Glutamatergic neuron (in vitro differentiated cells): ENCODE measurements around the gene VEGFA. TPM values are rescaled to one million over a fixed set of nuclear protein-coding genes. Genes with fewer than 3 reads are reported as not detected.

Source experiments
- DNase-seq: peaks from one replicate; pipeline ENCODE4 v3.0.0; 2022
- H3K27ac Mint-ChIP-seq: one replicate; pipeline ENCODE4 v1.8.0; 2020; ENCODE audit warnings: mild to moderate bottlenecking, mixed read lengths, inconsistent platforms; ENCODE audit not compliant: unreplicated experiment
- H3K27me3 Mint-ChIP-seq: one replicate; pipeline ENCODE4 v1.8.0; 2020; ENCODE audit warnings: mild to moderate bottlenecking, moderate library complexity, mixed read lengths, inconsistent platforms; ENCODE audit not compliant: unreplicated experiment
- H3K36me3 Mint-ChIP-seq: one replicate; pipeline ENCODE4 v1.8.0; 2020; ENCODE audit warnings: mild to moderate bottlenecking, mixed read lengths, inconsistent platforms; ENCODE audit not compliant: unreplicated experiment
- H3K4me1 Mint-ChIP-seq: one replicate; pipeline ENCODE4 v1.8.0; 2020; ENCODE audit warnings: mild to moderate bottlenecking, low read depth, mixed read lengths, inconsistent platforms; ENCODE audit not compliant: unreplicated experiment
- H3K4me3 Mint-ChIP-seq: one replicate; pipeline ENCODE4 v1.8.0; 2020; ENCODE audit warnings: mild to moderate bottlenecking, mixed read lengths, inconsistent platforms; ENCODE audit not compliant: unreplicated experiment
- H3K9me3 Mint-ChIP-seq: one replicate; pipeline ENCODE4 v1.8.0; 2020; ENCODE audit warnings: mild to moderate bottlenecking, moderate library complexity, mixed read lengths, inconsistent platforms; ENCODE audit not compliant: unreplicated experiment
- CTCF ChIP-seq: fragments of 200-600 bp; sonication (generic); IDR thresholded peaks from one replicate; pipeline ENCODE4 v1.5.0; 2021; ENCODE audit not compliant: partially characterized antibody, unreplicated experiment
- total RNA-seq: library from RNA; stranded (reverse); fragmentation: NEBNext Ultra II Directional; extraction: Animal tissue kit (Norgen Biotek cat#: 25700); gene quantifications from one replicate; pipeline ENCODE4 v1.2.1, GENCODE V29; 2021; ENCODE audit not compliant: unreplicated experiment

VEGFA gene
- total RNA-seq, 1 donor from 2014 or later: 21.6 TPM

DNA sequence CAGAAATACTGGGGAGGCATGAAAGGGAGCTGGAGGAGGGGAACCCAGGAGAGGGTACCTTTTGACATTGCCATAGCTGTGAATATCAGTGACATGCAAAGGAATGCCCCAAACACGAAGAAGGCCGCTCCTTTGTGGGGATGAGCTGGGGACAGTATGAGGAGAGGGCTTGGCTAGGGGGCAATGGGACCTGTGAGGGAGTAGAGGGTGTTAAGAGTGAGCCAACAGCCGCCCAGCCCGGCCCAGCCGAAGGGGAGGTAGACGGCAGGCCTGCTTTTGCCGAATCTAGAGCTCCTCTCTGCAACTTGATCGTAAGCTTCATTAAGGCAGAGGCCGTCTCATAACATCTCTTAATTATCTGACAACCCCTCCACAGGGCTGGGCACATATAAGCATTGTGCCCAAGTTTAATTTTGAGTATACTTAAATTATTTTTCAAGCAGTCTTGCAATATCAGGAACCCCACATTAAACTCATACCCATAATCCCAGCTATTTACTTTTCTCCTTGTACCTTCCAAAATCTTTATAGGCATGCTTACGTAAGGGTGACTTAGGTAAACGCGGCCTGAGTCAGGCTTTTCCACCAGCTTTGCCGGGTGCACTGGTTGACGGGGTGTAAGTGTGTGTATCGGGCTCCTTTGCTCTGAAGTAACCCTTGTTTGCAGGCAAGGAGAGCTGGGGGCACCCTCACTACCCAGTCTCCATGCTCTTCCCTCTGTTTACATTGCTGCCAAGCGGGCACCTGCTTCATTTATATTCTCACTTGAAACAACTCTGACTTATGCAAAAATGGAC lies 24.9 kb upstream of the VEGFA start:
- peaks cover 4% of the 10 kb centered on the region for H3K9me3 Mint-ChIP-seq
- no peak overlapping the region for H3K27ac Mint-ChIP-seq
- no peaks in the 10 kb centered on the region for H3K36me3 Mint-ChIP-seq
- TF ChIP-seq CTCF: no peak
- DNase-seq: no peak
- H3K4me1 Mint-ChIP-seq: peaks cover 9% of the 10 kb centered on the region
- H3K27me3 Mint-ChIP-seq: peaks cover 5% of the 10 kb centered on the region
- no peak overlapping the region for H3K4me3 Mint-ChIP-seq

DNA sequence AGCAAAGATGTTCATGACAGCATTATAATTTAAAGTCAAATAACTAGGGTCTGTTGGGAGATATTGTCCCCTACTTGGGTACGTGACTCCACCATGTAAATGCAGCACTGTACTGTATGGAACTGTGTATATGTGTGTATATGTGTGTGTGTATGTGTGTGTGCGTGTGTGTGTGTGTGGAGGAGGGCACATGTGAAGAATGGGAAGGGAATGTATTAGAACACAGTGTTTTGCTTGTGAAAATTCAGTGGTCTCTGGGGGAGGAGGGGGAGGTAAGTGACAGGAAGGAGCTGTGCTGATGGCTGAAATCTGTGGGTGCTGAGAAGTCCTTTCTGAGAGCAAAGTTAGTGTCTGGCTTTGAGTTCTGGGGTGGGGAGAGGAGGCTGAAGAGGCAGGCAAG lies 23.9 kb upstream of the VEGFA start:
- Mint-ChIP-seq H3K4me3 (no peak overlapping the region), H3K27ac (no peak overlapping the region), H3K27me3 (peaks cover 3% of the 10 kb centered on the region), H3K36me3 (no peaks in the 10 kb centered on the region), H3K9me3 (peaks cover 3% of the 10 kb centered on the region), H3K4me1 (peaks cover 9% of the 10 kb centered on the region)
- TF ChIP-seq CTCF: no peak
- DNase-seq: no peak

GRCh38 chr6:43746613-43747102 lies 23.4 kb upstream of the VEGFA start:
- no peak overlapping the region for H3K27ac Mint-ChIP-seq
- H3K4me3 Mint-ChIP-seq: no peak overlapping the region
- TF ChIP-seq CTCF: no peak
- DNase-seq: no peak
- H3K27me3 Mint-ChIP-seq: peaks cover 3% of the 10 kb centered on the region
- peaks cover 3% of the 10 kb centered on the region for H3K9me3 Mint-ChIP-seq
- H3K4me1 Mint-ChIP-seq: peaks cover 9% of the 10 kb centered on the region
- H3K36me3 Mint-ChIP-seq: no peaks in the 10 kb centered on the region

- no peak for DNase-seq
- peaks cover 3% of the 10 kb centered on the region for H3K27me3 Mint-ChIP-seq
- peaks cover 3% of the 10 kb centered on the region for H3K9me3 Mint-ChIP-seq
- peaks cover 9% of the 10 kb centered on the region for H3K4me1 Mint-ChIP-seq
- no peak overlapping the region for H3K27ac Mint-ChIP-seq
- H3K36me3 Mint-ChIP-seq: no peaks in the 10 kb centered on the region
- TF ChIP-seq CTCF: no peak
- no peak overlapping the region for H3K4me3 Mint-ChIP-seq
Observed at GRCh38 chr6:43747784-43748183, 22.2 kb upstream of the VEGFA start.

GRCh38 chr6:43748765-43749164 lies 21.2 kb upstream of the VEGFA start:
- peaks cover 9% of the 10 kb centered on the region for H3K4me1 Mint-ChIP-seq
- H3K27me3 Mint-ChIP-seq: peaks cover 3% of the 10 kb centered on the region
- no peaks in the 10 kb centered on the region for H3K36me3 Mint-ChIP-seq
- TF ChIP-seq CTCF: no peak
- H3K4me3 Mint-ChIP-seq: no peak overlapping the region
- no peak overlapping the region for H3K27ac Mint-ChIP-seq
- H3K9me3 Mint-ChIP-seq: peaks cover 2% of the 10 kb centered on the region
- DNase-seq: no peak
